HFFc6 (cell line): ENCODE results near the gene SHPK. TPM values are rescaled to one million over a fixed set of nuclear protein-coding genes. Genes with fewer than 3 reads are reported as not detected.

Experiments
- DNase-seq: peaks from one replicate; pipeline ENCODE4 v3.0.0-alpha.2; 2018
- H3K27ac Mint-ChIP-seq: 2 replicates; pipeline ENCODE4 v1.8.0; 2020; ENCODE audit warnings: mild to moderate bottlenecking, mixed read lengths
- H3K27me3 Mint-ChIP-seq: 2 replicates; pipeline ENCODE4 v1.8.0; 2021; ENCODE audit warnings: mild to moderate bottlenecking, moderate library complexity, mixed read lengths; ENCODE audit not compliant: insufficient read depth
- H3K36me3 Mint-ChIP-seq: 2 replicates; pipeline ENCODE4 v1.8.0; 2021; ENCODE audit warnings: low read depth, mixed read lengths
- H3K4me1 Mint-ChIP-seq: 2 replicates; pipeline ENCODE4 v1.8.0; 2020; ENCODE audit warnings: low read depth, mixed read lengths
- H3K4me3 Mint-ChIP-seq: 2 replicates; pipeline ENCODE4 v1.8.0; 2020; ENCODE audit warnings: mild to moderate bottlenecking, moderate library complexity, mixed read lengths
- H3K9me3 Mint-ChIP-seq: 2 replicates; pipeline ENCODE4 v1.8.0; 2020; ENCODE audit warnings: mild to moderate bottlenecking, mixed read lengths
- CTCF ChIP-seq: fragments of 200-600 bp; sonication (generic); IDR thresholded peaks from 2 replicates; pipeline ENCODE4 v1.5.0; 2021; ENCODE audit warnings: antibody characterized with exemption, mild to moderate bottlenecking
- total RNA-seq, 6 experiments: library from RNA; stranded (reverse); fragmentation: NEBNext Ultra II Directional; extraction: Animal tissue kit (Norgen Biotek cat#: 25700); gene quantifications; 2 replicates in 1 of 6; 3 replicates in 5 of 6; pipeline ENCODE4 v1.2.3, GENCODE V29; 2021

SHPK gene
- total RNA-seq, 6 experiments from 2014 or later, result 7.9 to 10.5 (median 9.1) TPM

GRCh38 chr17:3558603-3559269 is 77.3 kb downstream of the SHPK start:
- H3K27me3 Mint-ChIP-seq, result peaks cover 8% of the 10 kb centered on the region
- DNase-seq, result peak; percentile 52
- no peak overlapping the region for H3K4me3 Mint-ChIP-seq
- peaks cover 18% of the 10 kb centered on the region for H3K4me1 Mint-ChIP-seq
- H3K9me3 Mint-ChIP-seq, result no peaks in the 10 kb centered on the region
- H3K36me3 Mint-ChIP-seq, result no peaks in the 10 kb centered on the region
- H3K27ac Mint-ChIP-seq, result peak overlapping the region; percentile 44; the same call in 1 of the 2 replicates
- no peak for TF ChIP-seq CTCF

Other genes with a start within 250 kb of the SHPK start
- not detected for gene OR3A2, start 249.9 kb downstream of the SHPK start, total RNA-seq
- not detected for gene OR1E1, start 237.8 kb downstream of the SHPK start, total RNA-seq
- gene OR3A3, start 224.9 kb downstream of the SHPK start, total RNA-seq, result not detected
- not detected for gene OR1E2, start 202.4 kb downstream of the SHPK start, total RNA-seq
- gene SPATA22, start 164.4 kb downstream of the SHPK start, total RNA-seq, result not detected
- gene ASPA, start 160.3 kb downstream of the SHPK start, total RNA-seq, result not detected
- under 1 TPM in 5 of 6 experiments, not detected in 1; 0.07 to 0.66 (median 0.43) TPM for gene TRPV3, start 78.4 kb downstream of the SHPK start, total RNA-seq
- 1 to 10 TPM; 1.2 to 1.9 (median 1.5) TPM for gene TRPV1, start 26.8 kb downstream of the SHPK start, total RNA-seq
- gene CTNS, start 510 bp upstream of the SHPK start, total RNA-seq, result 10 to 100 TPM in 1 of 6 experiments, 1 to 10 TPM in 5; 8.8 to 10.2 (median 9.0) TPM
- gene TAX1BP3, start 32.3 kb upstream of the SHPK start, total RNA-seq, result 100 to 1,000 TPM; 289 to 336 (median 313) TPM
- 10 to 100 TPM; 57.6 to 66.8 (median 64.1) TPM for gene EMC6, start 32.6 kb upstream of the SHPK start, total RNA-seq
- gene P2RX5, start 59.9 kb upstream of the SHPK start, total RNA-seq, result 10 to 100 TPM in 2 of 6 experiments, 1 to 10 TPM in 4; 5.2 to 16.1 (median 7.0) TPM
- gene HASPIN, start 87.7 kb upstream of the SHPK start, total RNA-seq, result 1 to 10 TPM; 3.5 to 8.0 (median 7.0) TPM
- 10 to 100 TPM; 28.2 to 35.0 (median 30.8) TPM for gene ITGAE, start 164.9 kb upstream of the SHPK start, total RNA-seq
- gene NCBP3, start 210.0 kb upstream of the SHPK start, total RNA-seq, result 10 to 100 TPM; 22.4 to 28.6 (median 25.3) TPM